ENCODE data around the gene DENND2C. TPM values are rescaled to one million over a fixed set of nuclear protein-coding genes. Genes with fewer than 3 reads are reported as not detected.

DENND2C gene
- total and polyA plus RNA-seq, 2 of the 13 experiments (the other 11 are each of a cell fraction or from before 2014, with no cell fraction given) = 0.08 to 0.33 TPM

DNA sequence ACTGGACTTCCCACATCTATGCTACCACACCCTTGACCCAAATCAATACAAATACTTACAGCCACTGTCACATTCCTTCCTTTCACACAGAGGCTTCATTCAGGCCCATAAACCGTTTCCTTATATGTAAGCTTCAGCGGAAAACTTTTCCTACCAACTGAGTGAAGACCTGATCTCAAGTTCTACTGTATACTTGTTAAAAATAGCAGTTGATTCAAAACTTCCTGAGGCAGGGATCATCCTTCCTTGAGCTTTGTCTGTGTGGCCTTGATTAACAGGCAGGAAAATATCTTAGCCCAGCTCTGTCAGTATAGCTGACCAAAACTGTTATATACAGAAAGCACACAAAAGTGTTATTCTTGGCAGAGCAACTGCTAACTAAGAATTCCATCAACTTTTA is 42.7 kb downstream of the DENND2C start (continued):
- TF ChIP-seq, protein P1, sequence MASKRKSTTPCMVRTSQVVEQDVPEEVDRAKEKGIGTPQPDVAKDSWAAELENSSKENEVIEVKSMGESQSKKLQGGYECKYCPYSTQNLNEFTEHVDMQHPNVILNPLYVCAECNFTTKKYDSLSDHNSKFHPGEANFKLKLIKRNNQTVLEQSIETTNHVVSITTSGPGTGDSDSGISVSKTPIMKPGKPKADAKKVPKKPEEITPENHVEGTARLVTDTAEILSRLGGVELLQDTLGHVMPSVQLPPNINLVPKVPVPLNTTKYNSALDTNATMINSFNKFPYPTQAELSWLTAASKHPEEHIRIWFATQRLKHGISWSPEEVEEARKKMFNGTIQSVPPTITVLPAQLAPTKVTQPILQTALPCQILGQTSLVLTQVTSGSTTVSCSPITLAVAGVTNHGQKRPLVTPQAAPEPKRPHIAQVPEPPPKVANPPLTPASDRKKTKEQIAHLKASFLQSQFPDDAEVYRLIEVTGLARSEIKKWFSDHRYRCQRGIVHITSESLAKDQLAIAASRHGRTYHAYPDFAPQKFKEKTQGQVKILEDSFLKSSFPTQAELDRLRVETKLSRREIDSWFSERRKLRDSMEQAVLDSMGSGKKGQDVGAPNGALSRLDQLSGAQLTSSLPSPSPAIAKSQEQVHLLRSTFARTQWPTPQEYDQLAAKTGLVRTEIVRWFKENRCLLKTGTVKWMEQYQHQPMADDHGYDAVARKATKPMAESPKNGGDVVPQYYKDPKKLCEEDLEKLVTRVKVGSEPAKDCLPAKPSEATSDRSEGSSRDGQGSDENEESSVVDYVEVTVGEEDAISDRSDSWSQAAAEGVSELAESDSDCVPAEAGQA (IDR thresholded peaks at IDR 0.05; ENCODE audit: low read depth) = no peak
- TF ChIP-seq, protein P1 (CRISPR knock-in tag; IDR thresholded peaks at IDR 0.05; ENCODE audit: borderline replicate concordance) = no peak
- TF ChIP-seq, protein P2, sequence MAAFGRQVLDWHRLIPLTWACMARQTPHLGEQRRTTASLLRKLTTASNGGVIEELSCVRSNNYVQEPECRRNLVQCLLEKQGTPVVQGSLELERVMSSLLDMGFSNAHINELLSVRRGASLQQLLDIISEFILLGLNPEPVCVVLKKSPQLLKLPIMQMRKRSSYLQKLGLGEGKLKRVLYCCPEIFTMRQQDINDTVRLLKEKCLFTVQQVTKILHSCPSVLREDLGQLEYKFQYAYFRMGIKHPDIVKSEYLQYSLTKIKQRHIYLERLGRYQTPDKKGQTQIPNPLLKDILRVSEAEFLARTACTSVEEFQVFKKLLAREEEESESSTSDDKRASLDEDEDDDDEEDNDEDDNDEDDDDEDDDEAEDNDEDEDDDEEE (CRISPR knock-in tag; IDR thresholded peaks at IDR 0.05) = no peak
- no peak for TF ChIP-seq CBFB (CRISPR knock-in tag; IDR thresholded peaks at IDR 0.05)
- TF ChIP-seq, protein P3, sequence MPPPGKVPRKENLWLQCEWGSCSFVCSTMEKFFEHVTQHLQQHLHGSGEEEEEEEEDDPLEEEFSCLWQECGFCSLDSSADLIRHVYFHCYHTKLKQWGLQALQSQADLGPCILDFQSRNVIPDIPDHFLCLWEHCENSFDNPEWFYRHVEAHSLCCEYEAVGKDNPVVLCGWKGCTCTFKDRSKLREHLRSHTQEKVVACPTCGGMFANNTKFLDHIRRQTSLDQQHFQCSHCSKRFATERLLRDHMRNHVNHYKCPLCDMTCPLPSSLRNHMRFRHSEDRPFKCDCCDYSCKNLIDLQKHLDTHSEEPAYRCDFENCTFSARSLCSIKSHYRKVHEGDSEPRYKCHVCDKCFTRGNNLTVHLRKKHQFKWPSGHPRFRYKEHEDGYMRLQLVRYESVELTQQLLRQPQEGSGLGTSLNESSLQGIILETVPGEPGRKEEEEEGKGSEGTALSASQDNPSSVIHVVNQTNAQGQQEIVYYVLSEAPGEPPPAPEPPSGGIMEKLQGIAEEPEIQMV (CRISPR knock-in tag; IDR thresholded peaks at IDR 0.05; ENCODE audit: low read depth) = no peak
- TF ChIP-seq, protein P4, sequence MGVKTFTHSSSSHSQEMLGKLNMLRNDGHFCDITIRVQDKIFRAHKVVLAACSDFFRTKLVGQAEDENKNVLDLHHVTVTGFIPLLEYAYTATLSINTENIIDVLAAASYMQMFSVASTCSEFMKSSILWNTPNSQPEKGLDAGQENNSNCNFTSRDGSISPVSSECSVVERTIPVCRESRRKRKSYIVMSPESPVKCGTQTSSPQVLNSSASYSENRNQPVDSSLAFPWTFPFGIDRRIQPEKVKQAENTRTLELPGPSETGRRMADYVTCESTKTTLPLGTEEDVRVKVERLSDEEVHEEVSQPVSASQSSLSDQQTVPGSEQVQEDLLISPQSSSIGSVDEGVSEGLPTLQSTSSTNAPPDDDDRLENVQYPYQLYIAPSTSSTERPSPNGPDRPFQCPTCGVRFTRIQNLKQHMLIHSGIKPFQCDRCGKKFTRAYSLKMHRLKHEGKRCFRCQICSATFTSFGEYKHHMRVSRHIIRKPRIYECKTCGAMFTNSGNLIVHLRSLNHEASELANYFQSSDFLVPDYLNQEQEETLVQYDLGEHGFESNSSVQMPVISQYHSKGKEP (CRISPR knock-in tag; IDR thresholded peaks at IDR 0.05) = no peak
- TF ChIP-seq, protein P5, sequence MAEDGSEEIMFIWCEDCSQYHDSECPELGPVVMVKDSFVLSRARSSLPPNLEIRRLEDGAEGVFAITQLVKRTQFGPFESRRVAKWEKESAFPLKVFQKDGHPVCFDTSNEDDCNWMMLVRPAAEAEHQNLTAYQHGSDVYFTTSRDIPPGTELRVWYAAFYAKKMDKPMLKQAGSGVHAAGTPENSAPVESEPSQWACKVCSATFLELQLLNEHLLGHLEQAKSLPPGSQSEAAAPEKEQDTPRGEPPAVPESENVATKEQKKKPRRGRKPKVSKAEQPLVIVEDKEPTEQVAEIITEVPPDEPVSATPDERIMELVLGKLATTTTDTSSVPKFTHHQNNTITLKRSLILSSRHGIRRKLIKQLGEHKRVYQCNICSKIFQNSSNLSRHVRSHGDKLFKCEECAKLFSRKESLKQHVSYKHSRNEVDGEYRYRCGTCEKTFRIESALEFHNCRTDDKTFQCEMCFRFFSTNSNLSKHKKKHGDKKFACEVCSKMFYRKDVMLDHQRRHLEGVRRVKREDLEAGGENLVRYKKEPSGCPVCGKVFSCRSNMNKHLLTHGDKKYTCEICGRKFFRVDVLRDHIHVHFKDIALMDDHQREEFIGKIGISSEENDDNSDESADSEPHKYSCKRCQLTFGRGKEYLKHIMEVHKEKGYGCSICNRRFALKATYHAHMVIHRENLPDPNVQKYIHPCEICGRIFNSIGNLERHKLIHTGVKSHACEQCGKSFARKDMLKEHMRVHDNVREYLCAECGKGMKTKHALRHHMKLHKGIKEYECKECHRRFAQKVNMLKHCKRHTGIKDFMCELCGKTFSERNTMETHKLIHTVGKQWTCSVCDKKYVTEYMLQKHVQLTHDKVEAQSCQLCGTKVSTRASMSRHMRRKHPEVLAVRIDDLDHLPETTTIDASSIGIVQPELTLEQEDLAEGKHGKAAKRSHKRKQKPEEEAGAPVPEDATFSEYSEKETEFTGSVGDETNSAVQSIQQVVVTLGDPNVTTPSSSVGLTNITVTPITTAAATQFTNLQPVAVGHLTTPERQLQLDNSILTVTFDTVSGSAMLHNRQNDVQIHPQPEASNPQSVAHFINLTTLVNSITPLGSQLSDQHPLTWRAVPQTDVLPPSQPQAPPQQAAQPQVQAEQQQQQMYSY (CRISPR knock-in tag; IDR thresholded peaks at IDR 0.05) = no peak
- no peak for TF ChIP-seq TCF12 (IDR thresholded peaks at IDR 0.05)
- no peak for TF ChIP-seq TCF12 (CRISPR knock-in tag; IDR thresholded peaks at IDR 0.05)
